OCI-LY7 (cell line): ENCODE data around the gene NFKB1.

ENCODE experiments used
- CTCF ChIP-seq: fragments of 200-600 bp; sonication (generic); conservative IDR thresholded peaks from 2 replicates; pipeline ENCODE4 v1.5.1; 2014; ENCODE audit warnings: mild to moderate bottlenecking, antibody characterized with exemption, low read length, moderate library complexity, mixed read lengths
- EZH2phosphoT487 ChIP-seq: fragments of 200-600 bp; sonication (generic); IDR thresholded peaks from 2 replicates; pipeline ENCODE4 v1.6.1; 2018; ENCODE audit warnings: low read depth, borderline replicate concordance, mild to moderate bottlenecking, mixed run types, antibody characterized with exemption, low read length, moderate library complexity, mixed read lengths

DNA sequence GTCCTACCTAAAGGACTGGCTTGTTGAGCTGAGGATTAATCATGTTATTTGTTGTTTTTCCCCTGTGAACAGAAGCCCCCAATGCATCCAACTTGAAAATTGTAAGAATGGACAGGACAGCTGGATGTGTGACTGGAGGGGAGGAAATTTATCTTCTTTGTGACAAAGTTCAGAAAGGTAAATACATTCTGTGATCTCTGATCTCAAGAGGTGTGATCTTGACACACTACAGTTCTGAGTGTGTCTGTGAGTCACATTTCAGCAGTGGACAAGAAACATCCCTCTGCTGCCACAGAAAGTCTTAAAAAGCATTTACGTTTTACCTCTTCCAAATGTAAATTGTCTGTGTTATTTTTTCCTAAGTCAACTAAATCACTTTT lies 79.3 kb downstream of the NFKB1 start:
- TF ChIP-seq CTCF (no peak), EZH2phosphoT487 (no peak)
